ENCODE data around the gene PPP6R2.

Gene PPP6R2

GRCh38 chr22:50342651-50343540 is at the start of gene PPP6R2:
Gene PPP6R2 (plus strand): TSS chr22:50343327. CDS start chr22:50393909, 50,582 bp downstream.
- no peak for DNase-seq (ENCODE audit: low read depth)

GRCh38 chr22:50293441-50294318 is 49.4 kb upstream of the PPP6R2 start:
- no peak for DNase-seq (ENCODE audit: low read depth)

- no peak for DNase-seq (ENCODE audit: low read depth)
Observed at GRCh38 chr22:50294319-50294656, 48.8 kb upstream of the PPP6R2 start.

GRCh38 chr22:50296658-50297490 is 46.3 kb upstream of the PPP6R2 start:
- DNase-seq (ENCODE audit: low read depth), result no peak

- DNase-seq (ENCODE audit: low read depth), result no peak
Observed at GRCh38 chr22:50297510-50298265, 45.4 kb upstream of the PPP6R2 start.

- DNase-seq (ENCODE audit: low read depth), result no peak
Observed at GRCh38 chr22:50298266-50298637, 44.9 kb upstream of the PPP6R2 start.

- DNase-seq (ENCODE audit: low read depth), result no peak
Observed at GRCh38 chr22:50298937-50299784, 44.0 kb upstream of the PPP6R2 start.

- no peak for DNase-seq (ENCODE audit: low read depth)
Observed at GRCh38 chr22:50299785-50300619, 43.1 kb upstream of the PPP6R2 start.

- DNase-seq (ENCODE audit: low read depth), result no peak
Observed at GRCh38 chr22:50300620-50301257, 42.4 kb upstream of the PPP6R2 start.

- no peak for DNase-seq (ENCODE audit: low read depth)
Observed at GRCh38 chr22:50301581-50301991, 41.5 kb upstream of the PPP6R2 start.

GRCh38 chr22:50302041-50302541 is 41.0 kb upstream of the PPP6R2 start:
- no peak for DNase-seq (ENCODE audit: low read depth)

GRCh38 chr22:50302564-50302963 is 40.6 kb upstream of the PPP6R2 start:
- DNase-seq (ENCODE audit: low read depth), result no peak

- DNase-seq (ENCODE audit: low read depth), result no peak
Observed at GRCh38 chr22:50303515-50303847, 39.6 kb upstream of the PPP6R2 start.

GRCh38 chr22:50303848-50304527 is 39.1 kb upstream of the PPP6R2 start:
- DNase-seq (ENCODE audit: low read depth), result no peak

- no peak for DNase-seq (ENCODE audit: low read depth)
Observed at GRCh38 chr22:50304528-50305392, 38.4 kb upstream of the PPP6R2 start.

GRCh38 chr22:50305393-50305922 is 37.7 kb upstream of the PPP6R2 start:
- DNase-seq (ENCODE audit: low read depth), result no peak

GRCh38 chr22:50305923-50306566 is 37.1 kb upstream of the PPP6R2 start:
- peak; percentile 84 for DNase-seq (ENCODE audit: low read depth)
